HG02763 (cell line): Measurements from ENCODE around the gene POLDIP3.

Source experiments
- ATAC-seq: cut with Tn5 transposase; IDR thresholded peaks from one replicate; pipeline ENCODE4 v1.9.1; 2021; ENCODE audit warnings: mild to moderate bottlenecking, moderate library complexity; ENCODE audit not compliant: unreplicated experiment

POLDIP3 gene

DNA sequence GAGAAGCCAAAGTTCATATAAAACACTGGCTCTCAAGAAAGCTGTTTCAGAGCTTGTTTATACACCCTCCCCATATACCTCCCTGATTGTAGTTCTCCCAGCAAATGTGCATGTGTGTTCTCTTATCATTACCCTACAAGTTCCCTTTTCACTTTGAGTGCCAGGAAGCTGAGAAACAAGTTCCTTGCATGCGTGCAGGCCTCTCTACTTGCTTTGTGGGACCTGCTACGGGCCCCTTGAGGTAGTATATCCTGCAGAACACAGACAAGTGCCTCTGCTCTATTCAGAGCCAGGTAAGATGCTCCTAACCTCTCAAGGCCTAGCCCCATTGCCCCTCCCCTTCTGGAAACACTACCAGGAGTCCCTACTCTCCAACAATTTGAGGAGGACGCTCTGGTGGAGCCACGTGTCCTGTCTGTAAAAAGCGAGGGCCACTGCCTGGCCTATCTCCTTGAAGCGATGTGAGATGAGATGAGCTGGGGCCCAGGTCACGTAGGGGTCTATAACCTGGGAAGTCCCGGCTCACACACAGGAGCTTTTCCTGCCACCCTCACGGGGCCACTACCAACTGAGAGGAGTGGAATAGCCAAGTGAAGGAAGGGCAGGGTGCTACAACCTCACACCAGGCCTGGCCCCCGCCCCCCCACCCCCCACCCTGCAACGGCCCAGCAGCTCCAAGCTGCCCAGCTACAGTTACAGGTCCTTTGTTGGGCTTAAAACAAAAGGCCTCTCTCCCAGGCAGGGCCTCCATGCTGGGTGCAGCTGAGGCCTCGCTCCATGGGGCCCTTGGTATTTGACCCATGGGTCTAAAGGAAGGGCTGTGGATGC is 28.3 kb upstream of the POLDIP3 start:
- no peak for ATAC-seq

DNA sequence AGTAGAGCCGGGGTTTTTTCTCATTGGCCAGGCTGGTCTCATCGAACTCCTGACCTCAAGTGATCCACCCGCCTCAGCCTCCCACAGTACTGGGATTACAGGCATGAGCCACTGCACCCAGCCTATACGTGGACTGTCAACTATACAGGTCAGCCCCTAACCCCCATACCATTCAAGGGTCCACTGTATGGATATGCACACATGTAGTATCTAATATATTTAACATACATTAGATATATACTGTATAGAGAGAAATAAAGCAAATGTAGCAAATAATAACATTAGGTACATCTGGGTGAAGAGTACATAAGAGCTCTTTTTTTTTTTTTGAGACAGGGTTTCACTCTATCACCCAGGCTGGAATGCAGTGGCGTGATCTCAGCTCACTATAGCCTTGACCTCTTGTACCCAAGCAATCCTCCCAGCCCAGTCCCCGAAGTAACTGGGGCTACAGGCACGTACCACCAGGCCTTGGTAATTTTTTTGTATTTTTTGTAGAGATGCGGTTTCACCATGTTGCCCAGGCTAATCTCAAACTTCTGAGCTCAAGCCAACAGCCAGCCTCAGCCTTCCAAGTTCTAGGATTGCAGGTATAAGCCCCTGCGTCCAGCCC is 27.2 kb upstream of the POLDIP3 start:
- ATAC-seq, result no peak

DNA sequence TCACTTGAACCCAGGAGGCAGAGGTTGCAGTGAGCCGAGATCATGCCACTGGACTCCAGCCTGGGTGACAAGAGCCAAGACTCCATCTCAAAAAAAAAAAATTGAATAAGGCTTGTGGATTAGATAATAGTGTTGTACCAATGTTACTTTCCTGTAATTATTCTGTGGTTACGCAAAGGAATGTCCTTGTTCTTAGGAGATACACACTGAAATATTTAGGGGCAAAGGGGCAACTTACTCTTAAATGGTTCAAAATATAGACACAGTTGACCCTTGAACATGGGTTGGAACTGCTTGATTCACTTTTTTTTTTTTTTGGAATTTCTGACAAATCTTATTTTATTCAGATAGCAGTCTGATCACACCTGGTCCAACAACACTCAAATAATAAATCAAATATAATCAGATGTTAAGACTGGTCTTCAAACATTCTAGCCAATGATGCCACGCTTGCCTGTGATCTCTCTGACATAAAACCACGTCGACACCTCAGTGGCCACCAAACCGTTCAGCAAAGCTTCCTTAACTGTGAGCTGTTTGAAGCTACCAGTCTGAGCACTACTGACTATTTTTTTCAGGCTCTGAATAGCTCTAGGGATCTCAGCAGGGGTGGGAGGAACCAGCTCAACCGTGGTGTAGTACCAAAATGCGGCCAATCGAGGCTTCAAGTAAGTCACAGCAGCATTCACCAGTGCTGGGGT is 25.0 kb upstream of the POLDIP3 start:
- ATAC-seq, result no peak

DNA sequence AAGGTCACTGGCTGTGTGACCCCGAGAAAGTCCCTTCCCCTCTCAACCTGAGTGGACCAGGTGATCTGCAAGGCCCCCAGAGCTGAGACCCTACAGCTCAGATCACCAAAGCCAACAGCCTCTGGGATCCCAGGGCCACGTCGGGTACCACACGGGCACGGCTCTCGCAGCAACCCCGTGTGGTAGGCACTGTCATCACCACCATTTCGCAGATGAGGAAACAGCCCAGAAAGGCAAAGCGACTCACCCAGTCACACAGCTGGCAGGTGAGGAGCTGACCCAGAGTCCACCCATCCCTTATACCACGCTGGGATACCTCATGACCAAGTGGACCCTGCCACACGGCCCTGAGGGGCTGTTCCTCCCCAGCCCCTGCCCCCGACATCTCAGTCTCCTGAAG is 22.9 kb upstream of the POLDIP3 start:
- no peak for ATAC-seq

DNA sequence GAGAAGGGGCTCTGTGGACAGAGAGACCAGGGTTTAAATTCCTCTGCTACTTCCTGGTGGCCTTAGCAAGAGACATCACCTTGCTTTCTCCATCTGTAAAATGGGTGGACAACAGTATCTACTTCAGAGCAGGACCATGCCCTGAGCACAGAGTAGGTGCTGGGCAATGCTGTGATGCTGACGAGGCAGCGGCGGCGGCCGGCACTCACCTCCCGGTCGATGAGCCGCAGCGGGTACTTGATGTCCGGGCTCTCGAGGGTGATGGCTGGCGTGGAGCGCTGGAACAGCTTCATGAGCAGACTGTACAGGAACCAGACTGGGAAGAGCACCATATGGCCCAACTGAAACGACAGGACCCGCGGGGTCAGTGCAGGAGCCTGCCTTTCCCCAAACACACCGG is 21.8 kb upstream of the POLDIP3 start:
- no peak for ATAC-seq

DNA sequence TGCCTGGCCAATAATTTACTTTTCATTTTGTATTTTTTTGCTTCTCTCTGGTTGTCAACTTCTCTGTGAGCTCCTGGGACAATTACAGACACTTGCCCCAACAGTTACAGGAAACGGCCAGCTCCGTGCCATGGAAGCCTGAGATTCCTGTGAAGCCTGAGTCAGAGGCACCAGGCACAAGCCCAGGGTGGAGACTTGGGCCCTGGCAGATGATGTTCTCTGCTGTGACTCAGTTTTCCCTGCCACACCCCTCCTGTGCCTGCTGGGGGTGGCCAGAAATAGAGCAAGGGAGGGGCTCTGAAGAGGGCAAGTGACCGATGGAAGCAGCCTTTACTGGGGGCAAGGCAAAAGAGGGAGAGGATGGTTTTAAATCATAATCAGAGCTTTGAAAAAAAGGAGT is 20.8 kb upstream of the POLDIP3 start:
- no peak for ATAC-seq

DNA sequence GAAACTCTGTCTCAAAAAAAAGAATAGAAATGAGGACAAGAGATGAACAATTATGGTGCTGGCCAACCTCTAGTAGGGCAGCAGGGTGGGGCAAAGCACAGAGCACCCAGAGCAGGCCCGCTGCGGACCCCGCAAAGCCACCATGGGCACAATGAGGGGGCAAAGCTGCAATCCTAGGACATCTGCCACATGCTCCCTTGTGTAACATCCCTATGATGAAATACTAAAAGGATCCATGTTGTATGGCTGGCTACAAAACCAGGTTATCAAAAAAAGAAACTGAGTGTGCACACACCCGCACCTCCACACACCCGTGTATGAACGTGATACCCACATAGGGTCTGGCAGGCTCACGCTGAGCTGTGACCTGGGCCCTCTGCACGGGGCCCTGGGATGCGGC is 18.3 kb upstream of the POLDIP3 start:
- no peak for ATAC-seq

DNA sequence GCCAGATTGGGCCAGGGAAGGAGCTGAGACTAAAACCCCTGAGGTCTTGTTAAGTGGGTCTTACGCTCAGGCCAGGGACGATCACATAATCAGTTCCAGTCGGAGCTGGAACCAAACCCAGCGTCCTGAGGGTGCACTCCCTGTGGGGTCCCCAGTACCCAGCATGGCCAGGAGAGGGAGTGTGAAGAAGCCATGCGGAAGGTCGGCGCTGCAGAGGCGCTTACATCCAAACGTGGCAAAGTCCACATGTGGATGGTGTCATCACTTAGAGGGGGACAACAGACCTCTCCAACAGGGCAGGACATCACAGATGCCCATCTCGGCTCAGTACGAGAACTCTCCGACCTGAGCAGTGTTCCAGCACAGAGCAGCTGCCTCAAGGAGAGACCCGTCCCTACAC is 17.4 kb upstream of the POLDIP3 start:
- no peak for ATAC-seq

DNA sequence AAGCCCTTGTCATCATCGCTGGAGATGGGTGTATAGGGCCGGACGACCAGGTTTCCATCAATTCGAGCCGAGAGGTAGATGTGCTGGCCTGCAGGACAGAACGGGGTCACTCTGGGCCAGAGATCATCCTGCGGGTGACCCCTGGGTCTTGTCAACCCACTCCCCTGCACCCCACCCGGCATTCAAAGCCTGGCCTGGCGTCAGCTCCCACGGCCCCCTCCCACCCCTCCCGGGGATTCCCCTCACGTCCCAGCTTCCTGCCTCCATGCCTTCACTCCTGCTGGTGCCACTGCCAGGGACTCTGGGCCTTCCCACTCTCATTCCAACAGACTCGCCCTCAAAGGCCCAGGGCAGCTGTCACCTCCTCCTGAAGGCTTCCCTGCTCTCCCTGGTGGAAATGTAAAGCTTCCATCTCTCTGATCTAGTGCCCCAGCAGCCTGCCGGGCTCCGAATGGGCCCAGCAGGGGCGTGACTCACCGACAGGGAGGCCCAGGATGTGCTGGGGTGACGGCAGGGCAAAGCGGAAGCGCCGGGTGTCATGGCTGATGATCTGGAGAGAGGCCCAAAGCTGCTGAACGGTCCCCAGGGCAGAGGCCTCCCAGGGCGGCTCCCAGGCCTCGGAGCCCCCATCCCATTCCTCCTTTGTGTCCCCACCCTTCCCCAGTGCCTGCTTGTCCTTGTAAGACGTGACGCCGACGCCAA is 16.4 kb upstream of the POLDIP3 start:
- no peak for ATAC-seq

DNA sequence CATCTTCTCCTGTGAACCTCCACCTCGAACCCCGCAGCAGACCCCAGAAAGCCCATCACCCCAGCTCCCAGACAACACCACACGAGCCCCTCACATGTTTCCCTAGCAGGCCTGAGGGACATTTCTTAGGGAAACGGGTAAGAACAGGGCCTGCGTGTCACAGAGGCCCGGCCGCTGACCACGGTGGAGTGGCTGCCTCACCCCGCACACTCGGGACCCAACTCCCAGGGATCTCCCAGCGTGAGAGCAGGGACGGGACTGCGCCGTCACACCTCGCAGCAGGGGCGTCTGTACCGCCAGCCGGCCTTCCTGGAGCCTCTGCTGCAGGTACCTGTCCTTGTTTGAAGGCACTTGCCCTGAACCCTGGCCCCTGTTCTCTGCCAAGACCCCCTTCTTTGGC is 15.5 kb upstream of the POLDIP3 start:
- ATAC-seq, result no peak

DNA sequence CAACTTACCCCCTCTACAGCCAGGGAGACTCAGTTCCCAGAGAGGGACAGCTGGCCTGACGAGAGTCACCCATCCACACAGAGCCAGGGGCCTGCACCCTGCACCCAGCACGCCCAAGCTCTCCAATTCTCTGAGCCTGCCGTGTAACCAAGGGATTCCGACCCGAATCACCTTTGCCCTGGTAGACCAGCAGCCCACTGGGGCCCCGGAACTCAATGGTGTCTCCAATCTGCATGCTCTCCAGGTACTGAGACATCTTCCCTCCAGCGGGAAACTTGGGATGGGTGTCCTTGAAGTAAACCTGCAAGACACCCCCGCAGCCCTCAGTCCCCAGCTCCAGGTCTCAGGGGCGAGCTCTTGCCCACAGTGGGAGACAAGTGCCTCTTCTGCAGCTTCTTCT is 13.3 kb upstream of the POLDIP3 start:
- no peak for ATAC-seq

DNA sequence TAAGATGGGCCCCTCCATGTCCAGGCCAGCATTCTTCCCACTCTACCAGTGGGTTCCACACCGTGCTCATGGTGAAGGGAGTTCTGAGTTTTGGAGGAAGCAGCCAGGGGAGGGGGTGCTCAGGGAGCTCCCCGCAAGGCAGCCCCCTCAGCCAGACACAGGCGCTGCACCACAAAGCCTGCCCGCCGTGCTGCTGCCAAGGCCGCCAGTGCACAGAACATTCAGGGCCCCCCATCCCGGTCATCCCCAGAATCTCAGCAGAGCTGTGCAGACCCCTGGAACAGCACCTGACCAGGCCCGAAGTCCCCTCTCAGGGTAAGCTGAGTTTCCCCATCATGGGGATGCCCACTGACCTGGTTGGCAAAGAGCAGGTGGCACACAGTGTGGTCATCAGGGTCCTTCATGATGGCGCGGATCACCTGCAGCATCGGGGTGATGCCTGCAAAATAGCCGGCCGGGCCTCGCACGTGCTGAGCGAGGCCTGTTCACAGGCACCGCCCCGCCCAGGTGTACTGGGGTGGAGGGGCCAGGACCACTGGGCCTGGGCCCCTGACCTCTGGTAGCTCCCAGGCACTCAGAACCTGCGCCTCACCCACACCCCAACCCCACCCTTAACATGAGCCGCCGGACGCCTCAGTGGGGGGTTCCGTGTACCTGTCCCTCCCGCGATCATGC is 12.4 kb upstream of the POLDIP3 start:
- no peak for ATAC-seq

DNA sequence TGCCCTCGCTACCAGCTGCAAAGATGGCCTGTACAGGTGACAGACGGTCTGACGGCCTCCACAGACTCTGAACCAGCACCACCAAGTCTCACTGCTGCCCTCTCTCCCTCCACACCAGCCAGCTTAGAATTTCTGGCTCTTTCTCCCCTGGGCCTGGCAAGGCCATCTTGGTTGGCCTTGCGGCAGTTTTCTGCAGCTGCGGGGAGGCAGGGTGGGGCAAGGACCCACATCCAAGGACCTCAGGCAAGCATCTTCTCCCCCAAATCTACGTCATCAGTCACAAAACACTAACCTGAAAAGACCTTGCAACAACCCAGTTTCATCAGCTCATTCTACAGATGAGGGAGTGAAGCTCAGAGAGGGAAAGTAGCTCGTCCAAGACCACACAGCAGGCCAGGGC is 11.7 kb upstream of the POLDIP3 start:
- no peak for ATAC-seq

DNA sequence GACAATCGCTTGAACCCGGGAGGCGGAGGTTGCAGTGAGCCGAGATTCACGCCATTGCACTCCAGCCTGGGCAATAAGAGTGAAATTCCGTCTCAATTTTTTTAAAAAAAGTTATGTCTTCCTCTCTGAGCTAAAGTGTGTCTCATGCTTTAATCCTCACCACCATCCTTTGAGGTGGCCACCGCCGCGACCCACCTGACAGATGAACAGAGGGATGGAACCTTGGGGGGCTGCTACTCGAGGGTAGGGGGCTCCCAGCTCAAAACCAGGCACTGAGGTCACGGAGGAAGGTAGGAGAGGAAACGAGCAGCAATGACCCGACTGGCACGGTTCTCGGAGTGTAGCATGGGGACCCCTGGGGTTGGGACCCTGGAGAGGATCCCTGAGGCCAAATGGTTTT is 10.7 kb upstream of the POLDIP3 start:
- ATAC-seq, result no peak

DNA sequence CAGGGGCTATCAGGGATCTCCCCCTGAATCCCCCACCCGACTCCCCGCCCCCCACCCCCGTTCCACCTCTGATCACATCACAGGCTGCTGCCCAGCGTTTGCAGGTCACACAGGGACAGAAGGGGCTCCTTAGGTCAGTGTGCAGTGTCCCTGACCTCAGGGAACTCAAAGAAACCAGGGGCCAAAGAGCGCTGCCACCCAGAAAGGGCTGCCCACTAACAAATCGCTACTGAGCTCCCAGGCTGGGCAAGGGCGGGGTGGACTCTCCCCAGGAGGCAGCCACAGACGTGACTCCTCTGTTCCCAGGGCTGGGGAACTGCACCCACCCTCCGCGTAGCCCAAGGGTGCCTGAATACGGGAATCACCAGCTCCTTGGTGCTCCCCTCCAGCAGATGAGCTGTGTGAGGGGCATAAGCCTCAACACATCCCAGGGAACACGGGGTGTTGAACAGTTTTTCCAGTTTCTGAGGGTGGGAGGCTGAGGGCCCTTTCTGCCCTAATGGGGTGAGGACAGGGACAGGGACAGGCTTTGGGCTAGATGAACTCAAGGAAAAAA is 9.9 kb upstream of the POLDIP3 start:
- ATAC-seq, result no peak

DNA sequence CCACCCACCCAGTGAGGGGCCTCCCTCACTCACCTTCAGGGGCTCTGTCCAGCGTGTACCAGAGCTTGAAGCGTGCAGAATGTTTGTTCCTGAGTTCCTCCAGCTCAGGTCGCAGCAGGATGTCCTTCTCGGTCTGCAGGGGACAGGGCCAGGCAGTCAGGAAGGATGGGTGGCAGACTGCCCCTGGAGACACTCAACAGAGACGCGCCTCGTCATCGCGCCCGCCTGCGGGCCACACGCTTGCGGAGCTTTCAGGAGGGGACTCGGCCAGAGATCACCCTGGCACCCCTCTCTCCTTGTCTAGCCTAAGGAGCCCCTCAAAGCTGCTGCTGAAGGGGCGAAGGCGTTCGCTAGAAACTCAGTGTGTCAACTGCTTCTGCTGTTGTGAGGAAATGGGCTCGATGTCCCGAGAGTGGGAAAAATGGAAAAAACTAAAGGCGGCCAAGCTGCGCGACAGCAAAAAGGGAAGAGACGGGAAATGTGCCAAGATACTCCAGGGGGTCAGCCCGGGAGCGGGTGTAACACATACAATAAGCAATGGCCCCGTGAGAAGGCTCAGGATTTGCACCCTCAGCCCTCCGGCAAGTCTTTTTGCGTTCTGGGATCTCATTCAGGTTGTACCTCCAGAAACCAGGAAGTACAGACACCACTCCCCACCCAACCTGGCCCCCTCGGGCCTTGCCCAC is 9.2 kb upstream of the POLDIP3 start:
- no peak for ATAC-seq

DNA sequence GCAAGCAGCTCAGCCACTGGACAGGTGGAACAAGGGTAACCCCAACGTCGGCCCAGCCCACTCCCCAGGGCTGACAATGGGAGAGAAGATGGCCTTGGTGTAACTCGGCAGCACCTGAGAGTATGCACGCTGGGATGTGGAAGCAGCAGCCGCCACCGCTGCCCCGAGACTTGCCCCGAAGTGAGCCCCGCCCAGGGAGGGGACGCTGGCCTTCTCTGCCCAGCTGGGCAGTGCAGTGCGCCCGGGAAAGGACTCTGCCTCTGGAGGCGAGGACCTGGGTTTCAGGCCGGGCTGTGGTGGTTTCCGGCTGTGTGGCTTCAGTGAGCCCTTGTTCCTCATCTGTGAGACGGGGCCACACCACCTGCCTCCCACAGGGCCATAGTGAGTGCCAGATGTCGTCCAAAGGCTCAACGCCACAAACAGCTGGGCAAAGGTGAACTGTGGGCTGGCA is 8.6 kb upstream of the POLDIP3 start:
- no peak for ATAC-seq

DNA sequence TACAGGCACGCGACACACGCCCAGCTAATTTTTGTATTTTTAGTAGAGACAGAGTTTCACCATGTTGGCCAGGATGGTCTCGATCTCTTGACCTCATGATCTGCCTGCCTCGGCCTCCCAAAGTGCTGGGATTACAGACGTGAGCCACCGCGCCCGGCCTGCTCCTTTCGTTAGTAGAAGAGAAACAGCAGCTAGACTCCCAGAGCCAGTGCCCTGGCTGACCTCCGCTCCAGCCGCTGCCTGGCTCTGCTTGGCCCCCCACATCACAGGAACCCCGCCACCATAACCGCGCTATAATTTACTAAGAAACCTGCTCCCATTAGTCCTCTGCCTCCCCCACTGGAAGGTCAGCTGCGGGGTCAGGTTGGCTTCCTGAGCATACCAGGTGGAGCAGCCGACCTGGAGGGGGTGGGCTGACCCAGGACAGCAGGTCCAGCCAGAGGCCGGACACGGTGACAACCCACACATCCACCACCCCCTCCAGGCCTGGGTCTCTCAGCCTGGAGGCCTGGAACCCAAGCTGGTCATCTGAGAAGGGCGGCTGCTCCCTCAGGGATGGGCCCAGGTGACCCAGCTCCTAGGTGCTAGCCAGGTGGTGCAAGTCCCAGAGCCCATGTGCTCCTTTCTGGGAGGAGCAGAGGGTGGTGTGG is 7.5 kb upstream of the POLDIP3 start:
- ATAC-seq, result no peak

DNA sequence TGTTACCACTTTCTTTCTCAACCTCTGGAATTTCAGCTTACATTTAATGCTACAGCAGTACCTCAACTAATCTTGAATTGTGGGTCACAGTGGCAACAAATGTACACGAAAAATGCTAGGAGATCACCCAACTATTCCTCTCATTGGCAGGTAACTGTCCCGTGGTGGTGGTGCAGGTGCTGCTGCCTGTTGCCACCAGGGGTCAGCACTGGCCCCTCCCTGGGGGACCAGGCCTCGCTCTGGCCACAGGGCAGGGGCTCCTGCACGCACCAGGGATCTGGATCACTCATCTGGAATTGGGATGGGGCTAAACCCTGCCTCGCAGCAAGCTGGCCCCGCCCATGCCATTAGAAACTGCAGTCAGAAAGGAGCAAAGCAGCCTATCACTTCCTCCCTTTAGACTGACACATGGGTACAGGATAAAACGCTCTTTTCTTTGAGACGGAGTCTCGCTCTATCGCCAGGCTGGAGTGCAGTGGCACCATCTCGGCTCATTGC is 6.9 kb upstream of the POLDIP3 start:
- no peak for ATAC-seq
